NCI-H69 (cell line): ENCODE measurements around the gene NPC1.
"Not testable (repeated sequence)": the region's sequence is repeated elsewhere in the genome, so short reads cannot be mapped to it uniquely, and the experiment has no call there.

Experiments
- DNase-seq: peaks from one replicate; lab custom pipeline; 2025; lab: John Stamatoyannopoulos, UW

NPC1 gene

DNA sequence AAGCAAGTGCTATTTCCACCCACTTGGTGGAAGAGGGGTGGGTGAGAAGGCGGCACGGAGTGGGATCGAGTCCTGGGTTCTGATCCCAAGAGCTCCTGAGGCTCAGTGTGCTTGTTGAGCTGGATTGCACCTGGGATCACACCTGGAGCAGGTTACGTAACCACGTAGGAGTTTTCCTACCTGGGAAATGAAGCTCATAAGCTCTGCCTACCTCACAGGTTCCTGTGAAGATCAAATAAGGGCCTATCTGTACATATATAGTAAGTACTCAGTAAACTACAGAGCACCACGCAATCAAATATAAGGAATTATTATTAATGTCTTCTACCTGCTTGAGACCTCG is 11.0 kb downstream of the NPC1 start:
- DNase-seq, result no peak

DNA sequence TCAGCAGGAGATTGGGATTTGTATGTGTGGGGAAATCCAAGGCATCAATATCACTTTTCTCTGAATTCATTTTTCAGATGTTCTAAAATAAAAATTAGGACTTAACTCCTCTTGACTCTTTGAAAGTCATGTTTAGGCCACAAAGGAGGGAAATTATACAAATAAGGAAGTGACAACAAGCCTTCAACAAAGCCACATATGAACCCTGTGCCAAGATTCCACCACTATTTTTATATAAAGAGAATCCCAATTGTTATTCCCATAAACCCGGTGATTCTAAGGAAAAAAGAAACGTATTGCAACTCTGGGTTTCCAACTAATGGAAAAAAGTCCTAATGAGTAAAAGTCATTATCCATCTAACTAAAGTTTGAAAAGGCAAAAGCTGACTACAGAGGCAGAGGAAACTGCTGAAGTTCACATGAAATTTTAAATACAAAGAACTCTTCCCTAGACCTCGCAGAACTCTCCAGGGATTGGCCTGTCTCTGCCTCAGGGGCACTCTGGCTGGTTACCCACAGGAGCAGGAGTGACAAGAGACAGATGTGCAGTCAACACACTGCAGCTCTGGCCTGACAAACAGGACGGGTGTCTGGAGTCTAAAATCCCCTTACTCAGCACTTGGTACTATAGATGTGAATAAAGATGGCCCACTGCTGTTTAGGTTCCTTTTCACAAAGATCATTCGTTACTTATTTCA is 11.5 kb downstream of the NPC1 start:
- DNase-seq, result no peak

DNA sequence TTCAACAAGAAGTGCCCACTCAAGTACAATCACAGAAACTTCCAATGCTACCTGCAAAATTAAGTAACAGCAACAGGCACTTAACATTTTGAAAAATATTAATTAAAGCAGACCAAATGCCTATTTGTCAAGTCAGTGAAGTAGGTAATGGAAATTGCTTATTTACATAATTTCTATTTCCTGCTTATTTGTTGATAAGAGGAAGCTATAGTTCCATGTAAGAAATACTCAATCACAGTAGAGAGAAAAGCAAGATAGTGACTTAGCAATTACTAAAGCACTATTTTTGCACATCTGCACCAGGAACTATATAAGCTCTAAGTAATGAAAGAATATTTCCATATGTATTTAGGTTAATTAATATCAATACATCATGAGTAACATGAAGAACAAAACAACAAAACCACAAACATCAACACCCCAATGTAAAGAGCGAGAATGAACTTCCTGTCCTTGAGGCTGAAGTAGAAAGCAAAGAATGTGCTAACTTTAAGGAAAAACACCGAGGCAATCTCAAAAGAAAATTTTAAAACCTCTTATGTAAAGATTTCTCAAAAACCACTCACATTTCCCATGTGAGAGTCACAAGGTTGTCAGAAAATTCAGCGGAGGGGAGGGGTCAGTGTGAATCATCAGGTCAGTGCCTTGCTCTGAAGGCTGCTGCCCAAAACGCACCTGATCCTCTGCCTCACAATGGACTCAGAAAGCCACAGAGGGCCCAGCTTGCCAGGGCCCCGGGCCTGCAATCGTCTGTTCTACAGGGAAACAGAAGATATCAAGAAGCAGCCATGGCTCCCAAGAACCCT is 12.5 kb downstream of the NPC1 start:
- DNase-seq, result no peak

DNA sequence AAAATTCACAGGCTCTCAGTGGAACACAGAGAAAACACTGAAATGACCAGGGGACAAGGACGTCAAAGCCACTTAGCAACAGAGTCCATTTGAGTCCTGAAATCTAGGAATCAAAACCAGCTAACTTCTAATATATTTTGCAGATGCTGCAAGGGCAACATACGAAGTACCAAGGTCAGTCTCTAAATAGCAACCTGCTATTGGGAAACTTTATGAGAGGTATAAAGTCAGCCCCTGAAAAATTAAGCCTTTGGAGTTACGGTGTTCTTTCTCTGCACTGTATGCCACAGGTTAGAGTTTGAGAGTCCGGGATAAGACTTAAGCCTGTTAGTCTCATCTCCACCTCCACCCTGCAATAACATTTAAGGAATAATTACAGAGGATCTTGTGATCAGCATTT is 13.3 kb downstream of the NPC1 start:
- DNase-seq, result no peak

DNA sequence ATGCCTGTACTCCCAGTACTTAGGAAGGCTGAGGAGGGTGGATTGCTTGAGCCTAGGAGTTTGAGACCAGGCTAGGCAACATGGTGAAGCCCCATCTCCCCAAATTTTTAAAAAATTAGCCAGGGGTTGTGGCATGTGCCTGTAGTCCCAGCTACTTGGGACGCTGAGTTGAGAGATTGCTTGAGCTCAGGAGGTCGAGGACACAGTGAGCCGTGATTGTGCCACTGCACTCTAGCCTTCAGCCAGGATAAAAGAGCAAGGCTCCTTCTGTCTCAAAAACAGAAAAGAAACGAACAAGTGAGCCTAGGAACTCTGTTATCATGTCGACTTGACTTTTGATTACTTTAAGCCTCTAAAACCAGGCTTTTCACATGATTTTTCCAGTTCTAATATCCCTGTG is 13.7 kb downstream of the NPC1 start:
- DNase-seq, result no peak

DNA sequence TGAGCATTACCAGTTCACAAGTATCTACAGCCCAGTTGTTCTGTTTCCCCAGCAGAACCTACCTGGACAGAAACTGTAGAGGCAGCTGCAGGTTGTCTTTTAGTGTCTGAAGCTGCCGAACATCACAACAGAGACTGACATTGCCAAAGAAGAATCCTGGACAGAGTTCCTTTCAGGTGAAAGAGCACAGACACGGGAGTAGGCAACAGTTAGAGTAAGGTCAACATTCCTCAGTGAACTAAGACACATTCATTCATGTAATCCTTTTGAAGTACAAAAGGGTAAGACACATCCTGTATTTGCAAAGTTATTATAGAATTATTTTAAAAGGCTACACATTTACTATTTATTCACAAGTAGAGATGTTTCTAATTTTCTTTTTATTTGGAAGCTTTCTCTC is 14.3 kb downstream of the NPC1 start:
- no peak for DNase-seq

DNA sequence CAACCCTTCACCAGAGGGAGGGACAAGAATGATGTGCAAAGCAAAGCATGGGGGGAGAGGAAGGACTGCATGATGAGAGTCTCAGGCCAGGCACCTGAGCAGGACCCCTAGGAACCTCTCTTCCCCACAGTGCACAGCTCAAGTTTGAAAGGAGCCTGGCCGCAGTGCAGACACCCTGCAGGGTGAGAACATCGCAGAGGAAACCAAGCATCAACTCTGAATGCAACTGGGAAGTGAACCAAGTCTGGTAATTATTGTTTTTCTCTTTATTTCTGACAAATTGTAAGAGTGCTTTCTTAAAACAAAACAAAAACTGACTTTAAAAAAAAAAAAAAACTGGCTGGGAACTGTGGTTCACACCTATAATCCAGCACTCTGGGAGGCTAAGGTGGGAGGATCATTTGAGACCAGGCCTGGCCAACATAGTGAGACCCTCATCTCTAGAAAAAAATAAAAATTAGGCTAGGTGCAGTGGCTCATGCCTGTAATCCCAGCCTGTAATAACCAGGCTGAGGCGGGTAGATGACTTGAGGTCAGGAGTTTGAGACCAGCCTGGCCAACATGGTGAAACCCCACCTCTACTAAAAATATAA is 15.3 kb downstream of the NPC1 start:
- DNase-seq, result no peak

DNA sequence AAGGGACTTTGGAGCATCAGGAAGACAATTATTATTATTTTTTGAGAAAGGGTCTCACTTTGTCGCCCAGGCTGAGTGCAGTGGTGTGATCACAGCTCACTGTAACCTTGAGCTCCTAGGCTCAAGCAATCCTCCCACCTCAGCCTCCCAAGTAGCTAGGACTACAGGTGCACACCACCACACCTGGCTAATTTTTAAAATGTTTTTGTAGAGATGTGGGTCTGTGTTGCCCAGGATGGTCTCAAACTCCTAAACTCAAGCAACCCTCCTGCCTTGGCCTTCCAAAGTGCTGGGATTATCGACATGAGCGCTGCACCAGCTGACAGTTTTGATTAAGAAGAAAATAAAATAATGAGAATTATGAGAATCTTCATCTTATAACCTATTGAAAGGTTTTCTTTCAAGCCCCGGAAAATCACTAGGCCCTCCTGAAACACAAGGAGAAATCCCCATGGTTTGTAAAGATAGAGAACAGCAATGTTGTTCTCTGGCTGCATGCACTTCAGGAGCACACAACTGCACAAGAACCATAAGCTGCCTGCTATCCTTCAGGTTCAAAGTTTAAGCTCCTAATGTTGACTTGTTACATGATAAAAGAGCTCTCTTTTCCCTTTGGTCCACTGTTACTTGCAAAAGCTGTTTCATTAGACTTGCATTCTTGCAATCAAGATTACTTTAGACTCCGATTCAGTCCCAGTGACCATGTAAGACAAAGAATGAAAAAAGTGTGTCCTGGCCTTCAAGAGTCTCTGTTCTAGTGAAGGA is 16.8 kb downstream of the NPC1 start:
- DNase-seq, result no peak

DNA sequence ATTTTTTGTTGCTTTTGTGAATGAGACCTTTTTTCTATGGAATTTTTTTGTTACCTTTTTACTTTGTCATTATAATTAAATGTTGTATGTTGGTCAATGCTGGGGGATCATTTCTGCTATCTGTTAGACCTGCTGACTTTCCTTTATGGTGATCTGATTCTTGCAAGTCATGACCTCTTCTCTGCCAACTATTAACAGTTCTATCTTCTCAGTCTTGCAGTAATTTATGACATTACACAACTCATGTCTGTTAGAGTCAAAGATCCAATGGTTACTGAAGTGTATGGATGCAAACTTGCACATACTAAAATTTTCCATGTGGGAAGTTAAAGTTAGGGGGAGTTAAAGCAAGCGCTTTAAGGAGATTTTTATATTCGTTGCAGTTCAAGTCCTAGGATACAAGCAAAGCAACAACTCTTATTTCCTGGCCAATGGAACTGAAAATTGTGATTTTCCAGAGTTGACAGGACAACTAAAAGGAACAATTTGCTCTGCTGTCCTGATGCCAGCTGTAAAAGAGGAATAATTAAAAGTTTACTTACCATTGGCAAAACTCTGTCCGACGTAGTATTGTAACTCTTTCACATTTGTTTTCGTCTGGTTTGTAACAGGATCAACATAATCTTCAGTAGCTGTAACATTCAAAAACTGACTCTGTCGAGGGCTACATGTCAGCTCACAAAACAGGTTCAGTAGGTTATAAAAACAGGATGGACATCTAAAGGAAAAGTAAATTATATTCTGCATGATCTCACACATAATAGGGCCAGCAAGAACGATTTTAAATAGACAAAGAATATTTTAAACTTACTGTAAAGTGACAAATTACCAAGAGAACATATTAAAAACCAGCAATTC is 17.8 kb downstream of the NPC1 start:
- no peak for DNase-seq

DNA sequence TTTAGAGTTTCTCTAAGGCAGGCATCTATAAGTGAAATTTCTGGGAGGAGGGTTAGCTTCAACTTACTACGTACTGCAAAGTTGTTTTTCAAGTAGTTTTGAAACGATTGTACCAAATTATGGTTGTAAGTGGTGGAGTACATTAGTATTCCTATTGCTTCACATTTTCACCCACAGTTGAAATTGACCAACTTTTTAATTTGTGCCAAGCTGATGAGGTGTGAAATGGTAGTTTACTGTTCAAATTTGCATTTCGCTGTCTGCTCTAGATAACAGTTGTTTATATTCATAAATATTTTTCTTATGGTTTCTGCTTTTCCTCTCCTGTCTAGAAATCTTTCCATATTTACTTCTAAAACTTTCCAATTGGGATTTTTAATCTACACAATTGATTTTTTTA is 18.6 kb downstream of the NPC1 start:
- DNase-seq, result no peak

DNA sequence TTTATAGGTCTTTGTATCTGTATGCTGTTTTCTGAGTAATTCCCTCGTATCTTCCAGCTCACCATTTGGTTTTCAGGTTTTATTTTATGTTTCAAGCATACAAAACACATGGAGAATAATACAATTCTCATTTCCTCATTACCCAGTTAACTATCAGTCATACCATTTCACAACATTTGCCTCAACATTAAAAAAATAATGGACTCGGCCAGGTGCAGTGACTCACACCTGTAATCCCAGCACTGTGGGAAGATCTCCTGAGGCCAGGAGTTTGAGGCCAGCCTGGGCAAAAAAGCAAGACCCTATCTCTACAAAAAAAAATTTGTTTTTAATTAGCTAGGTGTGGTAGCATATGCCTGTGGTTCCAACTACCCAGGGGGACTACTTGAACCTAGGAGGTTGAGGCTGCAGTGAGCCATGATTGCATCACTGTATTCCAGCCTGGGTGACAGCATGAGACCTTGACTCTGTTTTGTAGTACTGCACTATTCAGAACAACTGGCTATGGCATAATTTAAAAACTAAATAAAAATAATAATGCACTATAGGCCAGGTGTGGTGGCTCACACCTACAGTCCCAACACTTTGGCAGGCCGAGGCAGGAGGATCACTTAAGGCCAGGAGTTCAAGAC is 20.3 kb downstream of the NPC1 start:
- DNase-seq, result peak; percentile 54

DNA sequence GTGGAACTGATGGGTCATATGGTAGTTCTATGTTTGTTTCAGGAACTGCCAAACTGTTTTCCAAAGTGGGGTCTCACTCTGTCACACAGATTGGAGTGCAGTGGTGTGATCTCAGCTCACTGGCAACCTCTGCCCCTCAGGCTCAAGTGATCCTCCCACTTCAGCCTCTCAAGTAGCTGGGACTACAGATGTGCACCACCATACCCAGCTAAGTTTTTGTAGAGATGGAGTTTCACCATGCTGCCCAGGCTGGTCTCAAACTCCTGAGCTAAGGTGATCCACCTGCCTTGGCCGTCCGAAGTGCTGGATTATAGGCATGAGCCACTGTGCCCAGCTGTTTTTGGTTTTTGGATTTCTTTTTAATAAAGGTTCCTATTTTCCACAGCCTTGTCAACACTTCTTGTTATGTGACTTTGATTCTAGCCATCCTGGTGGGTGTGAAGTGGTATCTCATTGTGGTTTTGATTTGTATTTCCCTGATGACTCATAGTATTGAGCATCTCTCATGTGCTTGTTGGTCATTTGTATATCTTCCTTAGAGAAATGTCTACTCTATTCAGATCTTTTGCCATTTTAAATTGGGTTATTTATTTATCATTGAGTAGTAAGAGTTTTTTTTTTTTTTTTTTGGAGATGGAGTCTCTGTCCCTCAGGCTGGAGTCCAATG is 22.8 kb downstream of the NPC1 start:
- DNase-seq, result no peak

DNA sequence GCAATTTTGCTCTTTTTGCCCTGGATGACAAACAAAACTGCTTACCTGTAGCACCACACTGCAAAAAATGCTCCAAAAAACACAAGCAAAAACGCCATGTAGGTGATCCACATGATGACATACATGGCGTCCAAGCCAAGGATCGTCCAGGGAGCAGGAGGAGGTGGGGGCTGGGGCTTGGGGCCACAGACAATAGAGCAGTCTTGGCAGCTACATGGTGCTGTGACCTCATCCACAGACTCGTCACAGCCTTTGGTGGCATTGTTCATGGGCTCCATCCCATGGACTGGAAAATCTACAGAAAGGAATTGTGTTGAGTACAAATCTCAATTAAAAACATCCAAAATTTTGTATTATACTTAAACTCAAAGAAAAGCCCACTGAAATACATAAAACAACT is 26.1 kb downstream of the NPC1 start:
- no peak for DNase-seq

DNA sequence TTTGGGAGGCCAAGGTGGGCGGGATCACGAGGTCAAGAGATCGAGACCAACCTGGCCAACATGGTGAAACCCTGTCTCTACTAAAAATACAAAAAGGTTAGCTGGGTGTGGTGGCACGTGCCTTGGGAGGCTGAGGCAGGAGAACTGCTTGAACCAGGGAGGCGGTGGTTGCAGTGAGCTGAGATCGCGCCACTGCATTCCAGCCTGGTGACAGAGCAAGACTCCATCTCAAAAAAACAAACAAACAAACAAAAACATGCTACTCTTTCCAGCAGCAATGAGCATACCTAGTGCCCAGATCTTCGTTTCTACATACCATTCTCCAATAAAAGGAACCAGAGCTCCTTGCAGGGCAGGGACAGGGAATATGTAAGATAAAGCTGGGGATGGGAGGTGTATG is 28.8 kb downstream of the NPC1 start:
- not testable (repeated sequence) for DNase-seq

DNA sequence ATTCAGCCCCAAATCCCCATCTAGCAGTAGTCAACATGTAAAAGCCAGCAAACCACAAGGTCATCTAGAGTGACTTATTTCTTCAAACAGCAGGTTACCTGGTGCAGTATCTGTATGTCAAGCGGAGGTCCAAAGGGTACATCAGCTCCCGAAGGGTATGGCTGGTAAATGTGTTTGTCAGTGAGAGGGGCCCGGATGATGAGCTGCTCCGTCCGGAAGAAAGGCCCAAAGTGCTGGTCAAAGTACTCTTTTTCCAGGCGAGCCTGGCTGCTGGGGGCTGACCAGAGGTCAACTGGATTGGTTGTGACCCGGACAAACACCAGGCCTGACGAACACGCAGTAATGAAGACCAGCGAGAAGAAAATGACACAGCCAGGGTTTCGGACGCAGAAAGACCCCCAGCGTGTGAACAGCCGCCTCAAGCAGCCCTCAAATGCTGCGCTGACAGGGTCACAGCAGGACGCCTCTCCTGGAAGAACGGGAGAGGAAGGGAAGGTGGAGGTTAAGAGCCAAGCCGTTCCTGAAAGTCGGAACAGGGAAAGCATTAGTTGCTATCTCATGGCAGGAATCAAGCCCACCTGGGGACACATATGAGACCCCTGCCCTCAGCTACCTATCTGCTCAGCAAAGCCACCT is 30.0 kb downstream of the NPC1 start:
- no peak for DNase-seq

DNA sequence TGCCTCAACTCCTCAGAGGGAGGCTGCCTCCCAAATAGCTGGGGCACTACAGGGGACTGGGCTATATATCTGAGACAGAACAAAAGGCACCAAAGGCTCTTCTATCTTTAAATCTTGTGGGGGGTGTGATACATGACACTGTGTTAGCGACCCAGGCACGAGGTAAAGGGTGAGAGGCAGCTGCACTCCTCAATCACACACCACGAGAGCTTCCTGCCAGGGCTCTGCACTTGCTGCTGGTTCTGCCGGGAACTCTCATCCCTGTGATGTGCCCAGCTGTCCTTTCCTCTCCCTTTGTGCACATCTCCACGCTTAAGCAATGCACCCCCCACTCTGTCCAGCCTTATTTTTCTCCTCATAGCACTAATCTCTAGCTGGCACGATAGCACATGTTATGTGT is 32.4 kb downstream of the NPC1 start:
- DNase-seq, result no peak

DNA sequence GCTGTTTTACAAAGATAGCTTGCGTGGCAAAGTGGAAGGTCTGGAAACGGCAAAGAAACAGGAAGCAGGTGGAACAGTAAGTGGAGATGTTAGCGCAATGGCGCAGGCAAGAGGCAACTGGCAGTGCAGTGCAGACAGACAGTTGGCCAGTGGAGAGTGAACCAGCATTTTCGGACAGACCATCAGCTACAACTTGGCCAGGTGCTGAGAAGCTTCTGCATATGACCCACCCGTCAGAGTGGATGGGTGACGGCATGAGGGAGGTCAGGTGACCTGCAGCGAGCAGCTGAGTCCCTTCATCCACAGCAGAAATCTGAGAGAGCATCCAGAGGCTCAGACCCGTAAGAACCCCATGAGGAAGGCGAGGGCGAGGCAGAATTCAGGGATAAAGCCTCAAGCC is 33.8 kb downstream of the NPC1 start:
- no peak for DNase-seq

DNA sequence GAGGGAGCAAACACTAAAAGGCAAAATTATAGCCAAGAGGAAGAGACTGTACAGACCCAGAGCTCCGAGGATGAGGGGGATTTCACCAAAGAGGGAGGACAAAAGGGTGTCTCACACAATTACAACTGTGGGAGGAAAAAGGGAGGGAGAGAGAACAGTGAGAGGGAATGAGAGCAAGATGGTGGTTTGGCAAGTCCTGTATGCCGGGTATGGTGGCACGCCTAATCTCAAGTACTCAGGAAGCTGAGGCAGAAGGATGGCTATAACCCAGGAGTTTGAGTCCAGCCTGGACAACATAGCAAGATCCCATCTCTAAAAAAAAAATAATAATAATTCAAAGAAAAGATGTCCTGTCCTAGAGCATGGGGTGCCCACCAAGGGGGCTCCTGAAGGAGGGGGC is 34.3 kb downstream of the NPC1 start:
- no peak for DNase-seq

DNA sequence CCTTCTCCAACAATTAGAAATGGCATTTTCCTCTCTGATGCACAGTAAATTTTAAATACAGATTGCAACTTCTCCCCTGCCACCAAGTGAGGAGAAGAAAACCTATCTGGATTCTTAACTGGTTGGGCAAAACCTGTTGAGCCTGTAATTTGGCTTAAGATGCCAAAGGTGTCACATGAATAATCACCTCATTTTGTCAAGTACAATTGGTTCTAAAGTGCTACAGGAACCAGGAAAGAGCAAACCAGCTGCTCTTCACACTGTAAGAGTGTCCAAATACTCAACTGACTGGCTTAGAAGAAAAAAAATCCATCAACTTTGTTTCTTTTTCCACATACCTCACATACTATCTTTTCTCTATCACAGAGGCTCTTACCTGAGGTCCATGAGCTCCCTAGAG is 35.4 kb downstream of the NPC1 start:
- DNase-seq, result no peak

DNA sequence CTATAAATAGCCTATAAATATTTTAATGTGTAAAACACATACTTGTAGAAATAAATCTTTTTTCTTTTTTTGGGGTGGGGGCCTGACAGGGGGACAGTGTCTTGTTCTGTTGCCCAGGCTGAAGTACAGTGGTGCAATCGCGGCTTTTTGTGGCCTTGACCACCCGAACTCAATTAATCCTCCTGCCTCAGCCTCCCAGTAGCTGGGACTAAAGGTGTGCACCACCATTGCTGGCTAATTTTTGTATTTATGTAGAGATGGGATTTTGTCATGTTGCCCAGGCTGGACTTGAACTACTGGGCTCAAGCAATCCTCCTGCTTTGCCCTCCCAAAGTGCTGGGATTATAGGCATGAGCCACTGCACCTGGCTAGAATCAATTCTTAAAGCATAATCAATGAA is 37.6 kb downstream of the NPC1 start:
- DNase-seq, result no peak
